Stimulated activated CD4-positive, alpha-beta T cell treated with anti-CD3 and anti-CD28 coated beads, TNF-alpha, amount 100 ng/mL, for 24 hours (primary cell): ENCODE results near the gene KCNK5.

ENCODE experiments used
- DNase-seq, 3 experiments: peaks; one replicate each; pipeline ENCODE4 v3.0.0-alpha.2; 2020; ENCODE audit warnings: low read depth in 3 of 3

Gene KCNK5

DNA sequence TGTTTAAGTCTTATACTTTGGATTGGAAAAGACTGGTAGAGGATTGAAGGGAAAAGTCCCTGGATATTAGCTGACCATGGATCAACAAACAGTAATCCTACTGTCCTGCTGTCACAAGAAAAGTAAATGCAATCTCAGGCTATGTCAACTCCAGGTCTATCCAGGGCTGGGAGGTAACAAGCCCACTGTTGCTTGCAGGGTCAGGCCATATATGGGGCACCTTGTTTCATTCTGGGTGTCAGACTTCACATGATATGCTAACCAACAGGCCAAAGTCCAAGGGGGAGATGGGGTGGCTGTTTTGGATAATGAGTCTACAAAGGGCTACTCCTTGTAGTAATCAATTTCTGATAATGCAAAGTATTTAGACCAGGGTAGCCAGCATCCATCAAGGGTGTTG is 30.7 kb downstream of the KCNK5 start:
- no peak for DNase-seq

DNA sequence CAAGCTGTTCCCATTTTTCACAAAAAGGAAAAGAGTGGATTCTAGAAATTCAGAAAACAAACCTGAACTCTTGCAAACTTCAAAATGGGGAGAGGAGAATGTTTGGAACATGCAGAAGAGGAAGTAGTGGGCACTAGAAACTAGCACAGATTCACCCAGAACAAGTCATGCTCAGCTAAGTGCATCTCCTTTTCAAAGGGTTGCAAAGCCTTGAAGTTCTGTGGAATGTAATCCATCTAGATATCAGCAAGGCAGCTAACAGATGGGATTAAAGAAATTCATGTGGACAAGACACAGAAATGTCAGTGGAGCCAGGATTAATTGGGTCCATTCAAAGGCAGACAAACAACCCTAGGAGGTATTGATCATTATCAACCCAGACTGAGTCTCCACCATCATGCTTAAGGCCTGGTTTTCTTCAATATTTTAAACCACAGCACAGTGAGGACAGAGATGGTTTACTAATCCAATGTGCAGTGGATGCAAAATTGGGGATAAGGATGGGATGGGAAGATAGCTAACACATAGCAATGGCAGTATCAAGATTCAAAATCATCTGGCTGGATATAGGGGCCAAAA is 31.3 kb downstream of the KCNK5 start:
- DNase-seq, result no peak

DNA sequence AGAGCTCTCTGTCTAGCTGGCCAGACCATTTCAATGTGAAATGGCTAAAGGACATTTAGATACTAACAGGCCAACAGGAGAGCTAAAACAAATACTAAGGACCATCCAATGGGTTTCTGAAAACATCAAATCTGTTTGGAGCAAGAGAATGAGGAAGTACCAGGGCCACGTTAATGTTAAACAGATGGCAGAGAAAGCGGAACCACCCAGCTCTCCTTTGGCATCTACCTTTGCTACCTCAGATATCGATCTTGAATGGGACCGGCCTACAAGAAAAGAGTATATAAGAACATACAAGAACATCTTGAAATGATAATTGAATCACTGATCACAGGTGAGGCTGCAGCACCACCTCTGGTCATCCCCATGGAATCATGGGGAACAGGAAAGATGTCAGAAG is 31.8 kb downstream of the KCNK5 start:
- DNase-seq, result no peak

DNA sequence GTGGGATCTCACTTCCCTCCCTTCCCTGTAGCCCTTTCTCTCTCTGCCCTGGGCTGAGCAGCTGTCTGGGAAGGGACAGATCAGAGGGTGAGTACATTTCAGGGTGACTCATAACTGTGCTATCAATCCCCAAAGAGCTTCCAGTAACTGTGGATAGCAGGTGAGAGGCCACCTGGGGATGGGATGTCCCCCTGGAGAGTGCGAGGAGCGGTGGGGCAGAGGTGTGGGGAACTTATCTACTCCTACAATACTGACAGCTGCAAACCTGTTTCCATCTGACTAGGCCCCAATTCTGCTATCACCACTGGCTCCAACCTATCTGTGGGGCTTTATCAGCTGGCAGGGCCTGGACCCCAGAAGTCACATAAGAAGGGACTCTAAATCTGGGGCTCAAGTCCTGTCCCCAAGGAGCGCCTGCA is 32.6 kb downstream of the KCNK5 start:
- DNase-seq, result no peak

DNA sequence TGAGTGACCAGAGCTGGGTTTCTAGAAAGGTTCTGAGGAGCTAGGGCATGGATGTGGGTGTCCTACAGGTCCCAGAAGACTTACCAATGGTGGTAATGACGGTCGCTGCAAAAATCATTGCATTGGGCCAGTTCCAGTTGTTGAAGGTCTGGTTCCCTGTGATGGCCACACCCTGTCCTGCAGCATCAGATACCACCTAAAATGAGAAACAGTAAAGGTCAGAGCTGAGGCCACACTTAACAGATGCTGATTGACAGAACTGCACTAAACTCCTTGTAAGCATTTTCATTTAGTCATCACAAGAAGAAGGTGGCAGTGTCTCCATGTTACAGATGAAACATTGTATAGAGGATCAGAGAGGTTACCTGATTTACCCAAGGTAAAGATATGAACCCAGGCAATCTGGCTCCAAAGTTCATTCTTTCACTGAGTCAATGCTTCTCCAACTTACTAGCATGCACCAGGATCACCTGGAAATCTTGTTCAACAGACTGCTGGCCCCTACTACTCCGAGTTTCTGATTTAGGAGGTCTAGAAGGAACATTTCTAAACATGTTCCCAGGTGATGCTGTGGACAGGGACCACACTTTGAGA is 33.4 kb downstream of the KCNK5 start:
- no peak for DNase-seq

DNA sequence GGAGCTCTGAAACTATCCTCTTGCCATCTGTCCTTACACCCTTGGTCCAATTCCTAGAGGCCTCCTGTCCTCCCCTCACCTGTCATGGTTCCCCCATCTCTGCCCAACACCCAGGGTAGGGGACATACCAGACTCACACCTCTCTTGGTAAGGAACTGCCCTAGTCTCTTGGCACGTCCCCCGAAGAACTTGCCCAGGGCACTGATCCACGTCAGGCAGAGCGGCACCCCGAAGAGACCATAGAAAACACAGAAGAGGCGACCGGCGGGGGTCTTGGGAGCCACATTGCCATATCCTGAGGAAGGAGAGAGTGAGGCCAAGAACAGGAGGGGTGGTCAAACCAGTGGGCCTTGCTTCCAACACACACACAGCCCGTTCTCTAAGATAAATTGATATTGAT is 34.8 kb downstream of the KCNK5 start:
- DNase-seq, result no peak

DNA sequence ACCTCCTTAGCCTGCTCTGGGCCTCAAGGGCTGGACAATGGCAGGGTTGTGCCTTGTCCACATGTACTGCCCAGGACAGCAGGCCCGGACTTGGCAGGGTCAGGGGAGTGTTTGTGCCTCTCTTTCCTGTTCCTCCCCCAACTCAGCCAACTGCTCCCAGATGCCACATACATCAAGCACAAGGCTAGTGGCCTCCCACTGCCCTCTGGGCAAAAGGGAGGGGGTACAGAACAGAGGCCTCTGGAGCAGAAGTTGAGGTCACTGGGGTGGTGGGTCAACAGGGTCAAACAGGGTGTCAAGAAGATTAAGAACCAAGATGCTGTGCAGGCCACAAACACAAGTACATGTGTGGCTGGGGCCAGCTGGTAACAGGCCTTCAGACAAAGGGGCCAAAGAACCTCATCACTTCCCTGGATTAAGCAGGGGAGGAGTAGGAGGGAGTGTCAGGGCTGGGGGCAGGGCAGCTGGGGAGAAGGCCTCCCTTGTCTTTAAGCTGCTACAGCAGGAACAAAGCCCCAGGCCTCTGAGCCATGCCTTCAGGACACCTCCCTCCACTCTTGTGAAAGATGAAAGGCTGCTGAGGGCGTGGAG is 36.0 kb downstream of the KCNK5 start:
- no peak for DNase-seq

DNA sequence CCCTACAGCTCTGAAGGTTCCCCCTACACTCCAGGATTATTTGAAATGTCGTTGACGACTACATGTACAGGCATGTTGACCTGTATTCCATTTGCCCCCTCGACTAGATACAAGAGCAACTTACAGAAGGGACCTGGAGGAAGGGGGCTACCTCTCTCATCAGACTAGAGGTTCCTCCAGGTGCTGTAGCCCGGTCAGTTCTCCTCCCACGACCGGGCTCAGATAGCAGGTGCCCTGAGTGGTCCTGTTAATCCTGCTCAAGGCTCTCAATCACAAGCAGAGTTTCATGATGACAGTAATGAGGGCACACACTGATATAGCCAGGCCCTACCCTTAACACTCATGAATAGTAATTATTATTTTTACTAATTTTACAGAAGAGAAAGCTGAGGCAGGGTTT is 36.5 kb downstream of the KCNK5 start:
- no peak for DNase-seq

DNA sequence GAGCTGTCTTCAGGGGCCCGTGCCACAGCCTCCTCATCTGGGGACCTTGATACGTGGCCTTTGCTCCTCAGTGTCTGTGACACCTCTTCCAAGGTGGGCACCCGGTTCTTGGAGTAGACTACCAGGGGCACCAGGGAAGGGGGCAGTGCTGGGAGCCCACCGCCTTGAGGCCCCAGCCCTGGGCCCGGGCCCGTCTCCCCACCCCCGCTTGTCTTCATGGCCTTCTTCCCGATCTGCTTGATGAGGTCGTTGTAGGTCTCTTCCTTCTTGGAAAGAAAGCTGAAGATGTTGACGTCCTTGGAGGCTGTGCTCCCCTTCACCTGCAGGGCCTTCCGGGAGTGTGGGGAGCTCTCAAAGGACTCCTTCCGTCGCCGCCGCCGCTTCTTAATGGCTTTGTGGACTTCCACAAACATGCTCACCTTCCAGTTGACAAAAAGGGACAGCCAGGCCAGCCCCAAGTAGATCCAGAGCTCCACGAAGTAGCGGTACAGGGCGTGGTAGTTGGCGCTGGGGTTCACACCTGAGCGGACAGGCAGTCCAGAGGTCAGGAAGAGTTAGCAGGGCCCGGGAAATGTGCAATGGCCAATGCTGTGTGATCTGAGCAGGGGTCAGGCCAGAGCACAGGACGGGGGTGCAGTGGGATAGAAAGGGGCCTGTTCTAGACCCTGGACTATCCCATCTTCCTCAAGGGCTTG is 37.9 kb downstream of the KCNK5 start:
- DNase-seq, result no peak

DNA sequence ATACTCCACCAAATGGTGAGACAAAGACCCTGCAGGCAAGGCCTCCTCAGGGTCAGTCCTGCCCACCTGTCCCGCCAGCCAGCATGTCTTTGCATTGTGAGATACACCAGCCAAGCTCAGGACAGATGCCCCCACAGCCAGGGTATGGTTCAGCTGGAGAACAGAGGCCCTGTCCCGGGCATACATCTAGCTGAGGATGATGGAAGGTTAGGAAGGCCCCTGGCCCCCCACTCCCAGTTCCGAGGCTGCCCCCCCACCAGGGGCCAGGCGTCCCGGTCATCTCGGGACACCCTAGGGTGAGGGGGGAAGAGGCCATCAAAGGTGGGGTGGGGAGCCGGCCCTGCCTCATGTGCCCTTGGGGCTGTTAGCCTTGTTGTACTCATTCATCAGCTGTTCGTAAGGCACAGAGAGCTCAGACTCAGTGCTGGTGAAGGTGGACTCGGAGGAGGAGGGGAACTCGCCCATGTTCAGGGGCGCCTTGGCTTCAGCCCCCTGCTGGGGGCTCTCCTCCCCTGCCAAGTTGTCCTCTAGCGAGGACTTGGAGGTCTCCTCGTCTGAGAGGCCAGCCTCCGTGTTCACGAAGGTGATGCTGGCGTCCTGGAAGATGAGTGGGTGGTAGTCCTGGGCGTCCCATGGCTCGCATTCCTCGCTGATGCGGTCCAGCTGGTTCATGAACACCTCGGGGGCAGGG is 38.6 kb downstream of the KCNK5 start:
- DNase-seq, result no peak

DNA sequence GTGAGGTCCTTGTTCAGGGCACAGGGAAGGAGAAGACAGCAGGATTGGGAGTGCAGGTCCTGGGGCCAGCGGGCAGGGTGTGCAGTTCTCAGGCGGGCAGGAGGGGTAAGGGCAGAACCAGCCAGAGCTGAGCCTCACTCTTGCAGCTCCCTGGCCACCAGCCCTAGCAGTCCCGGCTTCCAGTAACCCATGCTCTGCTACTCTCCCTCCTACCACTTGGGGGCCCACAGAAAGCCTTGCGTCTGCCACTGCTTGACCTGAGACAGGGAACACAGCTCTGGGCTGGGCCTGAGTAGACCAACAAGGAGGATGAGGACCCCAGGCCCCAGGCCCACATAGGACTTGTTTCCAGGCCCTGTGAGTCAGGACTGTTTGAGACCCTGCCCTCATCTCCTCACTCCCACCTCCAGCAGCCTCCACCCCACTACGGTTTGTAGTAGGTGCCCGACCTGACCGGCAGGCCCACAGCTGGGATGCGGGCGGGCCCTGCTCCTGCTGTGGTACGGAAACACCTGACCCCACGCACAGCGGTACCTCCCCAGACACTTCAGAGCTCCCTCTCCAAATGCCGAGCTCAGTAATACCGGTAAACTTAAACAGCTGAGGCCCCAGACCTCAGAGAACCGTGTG is 39.2 kb downstream of the KCNK5 start:
- DNase-seq, result no peak

DNA sequence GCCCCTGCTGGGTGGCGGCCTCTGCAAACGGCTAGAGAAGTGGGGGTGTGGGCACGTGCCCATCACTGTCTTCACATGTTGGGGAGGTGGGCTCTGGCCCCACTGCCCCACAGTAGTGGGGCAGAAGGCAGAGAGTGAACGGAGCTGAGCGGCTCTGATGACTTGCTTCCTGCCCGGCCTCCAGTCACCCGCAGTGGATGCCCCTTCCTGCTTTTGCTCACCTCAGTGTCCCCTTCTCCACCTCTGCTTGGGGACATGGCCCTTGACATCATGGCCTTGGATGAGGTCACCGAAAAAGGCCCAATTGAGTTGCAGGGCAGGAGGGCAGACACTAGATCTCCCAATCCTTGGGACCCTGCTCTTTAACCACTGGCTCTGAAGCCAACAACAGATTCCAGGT is 40.1 kb downstream of the KCNK5 start:
- DNase-seq, result no peak

DNA sequence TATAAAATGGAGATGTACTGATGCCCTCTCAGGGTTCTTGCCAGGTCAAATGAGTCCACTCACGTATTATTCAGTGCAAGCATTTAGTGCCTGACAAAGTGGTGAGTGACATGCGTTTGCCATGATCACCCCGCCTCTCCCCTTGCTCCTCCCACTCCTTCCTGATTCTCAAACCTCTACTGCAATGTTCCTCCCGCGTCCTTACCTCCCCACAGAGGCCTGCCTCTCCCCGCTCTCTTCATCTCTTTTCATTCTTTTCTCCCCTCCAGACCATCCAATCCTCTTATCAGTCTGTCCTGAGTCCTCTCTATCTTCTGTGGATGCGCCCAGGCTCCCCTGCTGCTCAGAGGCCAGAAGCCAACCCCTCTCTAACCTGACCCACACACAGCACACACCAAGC is 40.7 kb downstream of the KCNK5 start:
- DNase-seq, result no peak

DNA sequence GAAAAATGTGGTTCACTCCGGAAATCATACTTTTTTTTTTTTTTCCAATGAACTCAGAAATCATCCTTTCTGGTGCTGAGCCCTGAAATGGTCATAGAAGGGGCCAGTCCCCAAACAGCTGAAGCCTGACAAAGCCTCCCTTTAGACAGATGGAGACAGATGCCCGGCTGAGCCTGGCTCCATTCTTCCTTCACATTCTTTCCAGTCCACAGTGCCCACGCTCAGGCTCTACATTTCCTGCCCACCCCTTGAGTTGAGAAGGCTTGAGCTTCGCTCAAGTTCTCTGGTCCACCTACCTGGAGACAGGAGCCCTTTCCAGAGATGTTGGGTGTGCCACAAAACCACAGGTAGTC is 41.2 kb downstream of the KCNK5 start:
- DNase-seq, result no peak

DNA sequence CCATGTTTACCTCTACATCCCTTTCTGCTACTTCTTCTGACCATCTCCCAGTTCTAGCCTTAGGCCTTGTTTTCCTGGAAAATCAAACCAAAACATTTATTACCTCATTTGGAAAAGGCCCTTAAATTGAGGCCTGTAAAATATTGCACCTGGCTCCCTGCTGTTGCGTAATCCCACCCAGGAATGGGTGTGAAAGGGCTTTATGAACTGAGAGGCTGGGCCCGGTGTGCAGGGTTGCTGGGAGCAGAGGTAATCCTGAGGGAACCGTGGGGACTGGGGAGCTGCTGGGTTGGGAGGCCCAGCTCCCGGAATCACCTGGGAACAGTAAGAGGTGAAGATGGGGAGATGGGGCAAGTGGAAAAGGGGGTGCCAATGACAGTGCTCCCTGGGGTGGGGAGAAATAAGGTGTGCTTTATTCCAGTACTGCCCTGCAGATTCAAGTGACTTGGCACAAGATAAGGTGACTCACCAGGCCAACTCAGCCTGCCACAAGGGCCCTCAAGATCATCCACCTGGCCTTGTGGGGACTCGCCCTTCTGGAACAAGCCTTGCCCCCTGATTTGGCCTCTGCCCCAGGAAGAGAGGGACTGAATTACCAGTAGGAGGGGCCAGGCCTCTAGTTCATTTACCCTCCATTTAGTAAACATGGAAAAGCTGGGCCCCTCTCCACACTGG is 44.2 kb downstream of the KCNK5 start:
- DNase-seq, result no peak

DNA sequence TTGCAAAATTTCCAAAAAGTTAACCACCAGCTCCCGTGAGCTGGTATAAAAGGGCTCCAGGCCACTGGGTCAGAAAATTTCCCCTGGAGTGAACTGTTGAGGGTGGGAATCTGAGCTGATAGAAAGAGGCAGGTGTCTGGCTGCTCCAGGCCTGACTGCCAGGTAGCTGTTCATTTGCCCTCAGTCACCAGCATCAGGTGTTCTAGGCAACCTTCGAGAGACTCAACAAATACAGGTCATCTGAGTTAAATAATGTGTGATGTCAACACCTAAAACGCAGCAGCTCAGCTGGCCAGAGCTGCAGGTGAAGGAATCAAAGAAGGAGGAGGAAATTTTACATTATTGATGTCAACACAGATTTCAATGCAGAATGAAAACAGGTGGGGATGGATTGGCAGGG is 46.7 kb downstream of the KCNK5 start:
- no peak for DNase-seq

DNA sequence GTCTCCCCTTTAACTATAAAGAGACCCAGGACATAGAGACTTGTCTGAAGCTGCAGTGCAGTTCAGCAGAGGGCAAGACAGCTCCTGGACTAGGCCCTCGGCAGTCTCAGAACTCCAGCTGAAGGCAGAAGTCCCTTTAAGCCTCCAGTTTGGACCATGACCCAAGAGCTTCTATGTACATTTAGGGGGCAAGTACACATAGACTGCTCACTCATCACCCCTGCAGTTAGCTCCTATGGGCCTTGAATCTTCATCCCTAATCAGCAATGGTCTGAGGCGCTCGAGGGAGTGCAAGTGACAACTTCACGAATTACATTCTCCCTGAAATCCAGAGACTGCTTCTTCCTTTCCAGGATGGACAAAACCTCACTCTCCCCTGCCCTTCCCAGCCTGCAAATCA is 47.4 kb downstream of the KCNK5 start:
- DNase-seq, result no peak

DNA sequence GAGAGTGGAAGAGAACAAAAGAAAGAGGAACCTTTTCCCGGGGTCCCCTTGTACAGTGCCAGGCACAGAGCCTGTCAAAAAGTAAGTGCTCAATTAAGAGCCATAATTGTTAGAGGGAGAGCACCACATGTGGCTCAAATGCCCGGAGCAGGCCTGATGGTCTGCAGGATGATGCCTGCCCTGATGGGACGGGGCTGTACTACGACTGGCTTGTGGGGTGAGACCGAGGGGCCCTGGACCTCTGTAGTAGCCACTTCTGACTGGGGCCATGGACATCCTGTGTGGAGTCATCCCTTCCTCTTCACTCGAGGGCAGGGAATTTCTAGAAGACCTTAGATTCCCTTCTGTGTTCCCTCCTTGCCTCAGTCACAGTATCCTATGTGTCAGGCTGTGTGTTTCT is 47.9 kb downstream of the KCNK5 start:
- no peak for DNase-seq

DNA sequence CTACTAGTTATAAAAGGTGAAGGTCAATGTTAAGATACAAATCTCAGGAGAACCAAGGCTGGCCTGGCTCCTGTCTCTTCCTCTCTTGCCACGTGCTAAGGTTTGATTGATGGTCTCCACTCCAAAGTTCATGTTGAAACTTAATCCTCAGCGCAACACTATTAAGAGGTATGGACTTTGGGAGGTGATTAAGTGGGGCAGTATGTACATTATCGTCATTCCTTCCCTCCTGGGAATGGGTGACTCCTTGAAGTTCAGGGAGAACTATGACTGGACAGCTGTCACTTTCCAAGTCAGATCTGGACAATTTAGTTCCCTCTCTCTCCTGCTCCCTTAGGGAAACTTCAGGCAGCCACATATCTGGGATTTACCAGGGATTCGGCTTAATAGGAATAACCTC is 50.5 kb downstream of the KCNK5 start:
- DNase-seq, result no peak

DNA sequence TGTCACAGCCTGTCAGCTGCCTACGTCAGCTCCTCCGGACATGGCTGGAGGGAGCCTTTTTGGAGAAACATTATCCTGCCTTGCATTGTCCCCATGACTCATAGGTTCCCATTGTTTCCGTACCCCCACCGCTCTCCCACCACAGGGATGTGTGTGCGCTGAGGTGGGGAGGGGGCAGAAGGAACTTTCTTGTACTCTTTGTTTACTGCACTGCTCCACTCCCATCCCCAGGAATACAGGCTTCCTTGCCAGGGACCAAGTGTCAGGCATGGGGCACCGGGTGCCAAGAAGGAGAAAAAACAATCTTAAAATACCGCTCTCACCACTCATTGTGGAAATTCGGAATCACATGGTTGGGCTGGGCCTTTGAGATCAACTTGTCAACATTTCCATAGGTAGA is 51.0 kb downstream of the KCNK5 start:
- DNase-seq, result no peak

DNA sequence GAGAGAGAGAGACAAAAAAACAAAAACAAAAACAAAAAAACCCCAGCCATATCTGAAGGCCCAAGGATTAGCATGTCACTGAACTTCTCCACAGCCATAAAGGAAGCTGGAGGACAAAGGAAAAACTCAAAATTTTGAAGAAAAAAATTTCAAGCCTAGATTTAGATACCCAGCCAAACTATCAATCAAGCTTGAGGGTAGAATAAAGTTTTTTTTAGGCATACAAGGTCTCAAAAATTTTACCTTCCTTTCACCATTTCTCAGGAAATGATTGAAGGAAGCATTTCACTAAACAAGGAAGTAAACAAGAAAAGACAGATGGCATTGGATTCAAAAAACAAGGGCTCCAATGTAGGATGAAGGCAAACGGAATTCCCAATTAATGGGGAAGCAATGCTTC is 52.1 kb downstream of the KCNK5 start:
- no peak for DNase-seq

DNA sequence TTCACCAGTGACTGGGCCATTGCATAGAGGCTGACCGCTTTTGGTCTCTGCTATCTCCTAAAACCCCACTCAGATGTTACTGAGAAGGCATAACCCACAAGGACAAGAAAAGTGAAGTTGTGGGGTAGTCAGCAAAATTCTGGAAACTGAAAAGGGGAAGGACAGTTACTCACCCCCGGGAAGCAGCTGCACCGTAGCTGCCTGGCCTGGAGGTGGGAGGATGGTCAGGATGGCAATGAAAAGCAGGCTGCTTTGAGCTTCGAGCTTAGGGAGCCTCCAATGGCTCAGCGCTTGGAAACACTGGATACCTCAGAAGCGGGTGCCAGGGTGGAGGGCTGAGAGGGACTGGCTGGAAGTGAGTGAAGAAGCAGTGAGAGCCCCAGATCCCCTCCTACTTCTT is 56.0 kb downstream of the KCNK5 start:
- no peak for DNase-seq
